BLaER1 treated with 17β-estradiol and CSF1 and Interleukin-3, amounts not matched to agents 10 nM and 100 nM (cell line): Measurements from ENCODE around the gene SLC35C1.
A peak's percentile ranks its signal among the peaks of the same experiment; 100 is the strongest.

Source experiments
- H3K27ac ChIP-seq, 11 experiments: shearing (Covaris generic); formaldehyde crosslinking; 2 replicates each; pipeline ENCODE4 v1.8.1; 2022
- H3K27me3 ChIP-seq, 11 experiments: shearing (Covaris generic); formaldehyde crosslinking; 2 replicates each; pipeline ENCODE4 v1.8.1; 2022
- H3K36me3 ChIP-seq, 11 experiments: shearing (Covaris generic); formaldehyde crosslinking; 2 replicates each; pipeline ENCODE4 v1.8.1; 2022
- H3K4me1 ChIP-seq, 10 experiments: shearing (Covaris generic); formaldehyde crosslinking; 2 replicates each; pipeline ENCODE4 v1.8.1; 2022
- H3K4me2 ChIP-seq, 11 experiments: shearing (Covaris generic); formaldehyde crosslinking; 2 replicates each; pipeline ENCODE4 v1.8.1; 2022
- H3K4me3 ChIP-seq, 10 experiments: shearing (Covaris generic); formaldehyde crosslinking; 2 replicates each; pipeline ENCODE4 v1.8.1; 2022
- H3K9ac ChIP-seq, 11 experiments: shearing (Covaris generic); formaldehyde crosslinking; 2 replicates each; pipeline ENCODE4 v1.8.1; 2022
- H3K9me3 ChIP-seq, 11 experiments: shearing (Covaris generic); formaldehyde crosslinking; replicated peaks in 1 of 11; 2 replicates each; pipeline ENCODE4 v1.8.1; 2022
- H4K20me1 ChIP-seq, 11 experiments: shearing (Covaris generic); formaldehyde crosslinking; 2 replicates each; pipeline ENCODE4 v1.8.1; 2022
- Cebpa-rat ChIP-seq, 11 experiments: shearing (Covaris generic); IDR thresholded peaks; 2 replicates each; pipeline ENCODE4 v1.8.1; 2022

Gene SLC35C1

GRCh38 chr11:45852018-45852711 is 47.2 kb downstream of the SLC35C1 start:
- Histone ChIP-seq H3K4me3 (no peak overlapping the region), H3K9ac (no peak overlapping the region), H3K4me2 (0 out of 22 replicates have a peak overlapping the region, but pooled peaks of 1 of the 11 experiments have one; percentile 4)

GRCh38 chr11:45852712-45853101 is 47.8 kb downstream of the SLC35C1 start:
- H3K9me3 ChIP-seq = no peaks in the 10 kb centered on the region
- peaks cover 14 to 44% (median 30%) of the 10 kb centered on the region in 11 experiments for H3K36me3 ChIP-seq
- no peak for TF ChIP-seq Cebpa-rat (IDR thresholded peaks at IDR 0.05)
- H3K4me3 ChIP-seq = no peak overlapping the region
- peaks cover 73 to 100% (median 91%) of the 10 kb centered on the region in 11 experiments; a peak in 21 of 22 replicates for H4K20me1 ChIP-seq
- H3K27ac ChIP-seq = no peak overlapping the region
- peaks cover 26 to 47% (median 34%) of the 10 kb centered on the region in 10 experiments for H3K4me1 ChIP-seq
- no peak overlapping the region for H3K9ac ChIP-seq
- 0 out of 22 replicates have a peak overlapping the region, but pooled peaks of 1 of the 11 experiments have one; percentile 4 for H3K4me2 ChIP-seq
- no peaks in the 10 kb centered on the region for H3K27me3 ChIP-seq

More at GRCh38 chr11:45852018-45852711, 47.2 kb downstream of the SLC35C1 start:
- Histone ChIP-seq H3K4me1 (peaks cover 21 to 42% (median 34%) of the 10 kb centered on the region in 10 experiments), H3K9me3 (no peaks in the 10 kb centered on the region), H4K20me1 (peaks cover 70 to 97% (median 88%) of the 10 kb centered on the region in 11 experiments; a peak in 21 of 22 replicates), H3K27me3 (no peaks in the 10 kb centered on the region), H3K36me3 (peaks cover 14 to 39% (median 25%) of the 10 kb centered on the region in 11 experiments), H3K27ac (no peak overlapping the region)
- no peak for TF ChIP-seq Cebpa-rat (IDR thresholded peaks at IDR 0.05)

GRCh38 chr11:45853332-45854219 is 48.6 kb downstream of the SLC35C1 start:
- no peak for TF ChIP-seq Cebpa-rat (IDR thresholded peaks at IDR 0.05)
- Histone ChIP-seq H3K36me3 (peaks cover 15 to 53% (median 39%) of the 10 kb centered on the region in 11 experiments), H3K9me3 (no peaks in the 10 kb centered on the region), H4K20me1 (peaks cover 74 to 100% (median 90%) of the 10 kb centered on the region in 11 experiments; a peak in 21 of 22 replicates), H3K27me3 (no peaks in the 10 kb centered on the region), H3K9ac (no peak overlapping the region), H3K4me3 (no peak overlapping the region), H3K4me1 (peaks cover 21 to 50% (median 31%) of the 10 kb centered on the region in 10 experiments), H3K4me2 (no peak overlapping the region), H3K27ac (no peak overlapping the region)

- Histone ChIP-seq H3K27ac (no peak overlapping the region), H3K27me3 (no peaks in the 10 kb centered on the region), H3K36me3 (peaks cover 31 to 65% (median 56%) of the 10 kb centered on the region in 11 experiments), H3K4me3 (no peak overlapping the region), H4K20me1 (peaks cover 60 to 98% (median 80%) of the 10 kb centered on the region in 11 experiments; a peak in 21 of 22 replicates), H3K9ac (0 out of 22 replicates have a peak overlapping the region, but pooled peaks of 1 of the 11 experiments have one; percentile 12), H3K4me1 (peaks cover 16 to 42% (median 23%) of the 10 kb centered on the region in 10 experiments; a peak in 18 of 20 replicates), H3K9me3 (no peaks in the 10 kb centered on the region), H3K4me2 (no peak overlapping the region)
- no peak for TF ChIP-seq Cebpa-rat (IDR thresholded peaks at IDR 0.05)
Measured at GRCh38 chr11:45855308-45855707, 50.4 kb downstream of the SLC35C1 start.

- Histone ChIP-seq H4K20me1 (peaks cover 53 to 95% (median 72%) of the 10 kb centered on the region in 11 experiments; a peak in 21 of 22 replicates), H3K9me3 (no peaks in the 10 kb centered on the region), H3K4me2 (no peak overlapping the region), H3K27ac (no peak overlapping the region), H3K4me1 (peaks cover 16 to 42% (median 21%) of the 10 kb centered on the region in 10 experiments; a peak in 18 of 20 replicates), H3K9ac (no peak overlapping the region; a peak in 1 of 22 replicates), H3K4me3 (no peak overlapping the region), H3K36me3 (peaks cover 39 to 72% (median 63%) of the 10 kb centered on the region in 11 experiments), H3K27me3 (no peaks in the 10 kb centered on the region)
- TF ChIP-seq Cebpa-rat (IDR thresholded peaks at IDR 0.05) = no peak
Measured at GRCh38 chr11:45856044-45856468, 51.1 kb downstream of the SLC35C1 start.

GRCh38 chr11:45857961-45858474 is 53.1 kb downstream of the SLC35C1 start:
- no peak for TF ChIP-seq Cebpa-rat (IDR thresholded peaks at IDR 0.05)
- Histone ChIP-seq H3K27ac (peak overlapping the region in 4 of 11 experiments; percentile 47 to 78 (median 68); a peak in 6 of 22 replicates), H3K4me2 (peak overlapping the region in 5 of 11 experiments; percentile 28 to 78 (median 66); a peak in 10 of 22 replicates), H3K9me3 (no peaks in the 10 kb centered on the region), H3K36me3 (peaks cover 59 to 88% (median 83%) of the 10 kb centered on the region in 11 experiments), H3K4me1 (peaks cover 6 to 33% (median 13%) of the 10 kb centered on the region in 10 experiments; a peak in 14 of 20 replicates), H3K9ac (peak overlapping the region in 3 of 11 experiments; percentile 8 to 59 (median 51); a peak in 5 of 22 replicates), H4K20me1 (peaks cover 33 to 77% (median 52%) of the 10 kb centered on the region in 11 experiments; a peak in 20 of 22 replicates), H3K4me3 (no peak overlapping the region), H3K27me3 (no peaks in the 10 kb centered on the region)

- peak overlapping the region in 4 of 11 experiments; percentile 42 to 78 (median 60); a peak in 6 of 22 replicates for H3K27ac ChIP-seq
- H3K4me3 ChIP-seq = no peak overlapping the region
- H3K4me2 ChIP-seq = peak overlapping the region in 3 of 11 experiments; percentile 66 to 78 (median 69); a peak in 5 of 22 replicates
- H3K27me3 ChIP-seq = no peaks in the 10 kb centered on the region
- TF ChIP-seq Cebpa-rat (IDR thresholded peaks at IDR 0.05) = no peak
- peaks cover 5 to 31% (median 11%) of the 10 kb centered on the region in 10 experiments; a peak in 13 of 20 replicates for H3K4me1 ChIP-seq
- peak overlapping the region in 3 of 11 experiments; percentile 7 to 59 (median 51); a peak in 5 of 22 replicates for H3K9ac ChIP-seq
- peaks cover 26 to 72% (median 44%) of the 10 kb centered on the region in 11 experiments; a peak in 19 of 22 replicates for H4K20me1 ChIP-seq
- no peaks in the 10 kb centered on the region for H3K9me3 ChIP-seq
- peaks cover 67 to 92% (median 86%) of the 10 kb centered on the region in 11 experiments for H3K36me3 ChIP-seq
Measured at GRCh38 chr11:45858751-45859398, 53.9 kb downstream of the SLC35C1 start.
